ENCODE results near the gene ATP6V0E1.

- TF ChIP-seq POLR2AphosphoS5 (IDR thresholded peaks at IDR 0.05; ENCODE audit: insufficient read depth, low read depth, low read length): no peak
- TF ChIP-seq, protein P1, sequence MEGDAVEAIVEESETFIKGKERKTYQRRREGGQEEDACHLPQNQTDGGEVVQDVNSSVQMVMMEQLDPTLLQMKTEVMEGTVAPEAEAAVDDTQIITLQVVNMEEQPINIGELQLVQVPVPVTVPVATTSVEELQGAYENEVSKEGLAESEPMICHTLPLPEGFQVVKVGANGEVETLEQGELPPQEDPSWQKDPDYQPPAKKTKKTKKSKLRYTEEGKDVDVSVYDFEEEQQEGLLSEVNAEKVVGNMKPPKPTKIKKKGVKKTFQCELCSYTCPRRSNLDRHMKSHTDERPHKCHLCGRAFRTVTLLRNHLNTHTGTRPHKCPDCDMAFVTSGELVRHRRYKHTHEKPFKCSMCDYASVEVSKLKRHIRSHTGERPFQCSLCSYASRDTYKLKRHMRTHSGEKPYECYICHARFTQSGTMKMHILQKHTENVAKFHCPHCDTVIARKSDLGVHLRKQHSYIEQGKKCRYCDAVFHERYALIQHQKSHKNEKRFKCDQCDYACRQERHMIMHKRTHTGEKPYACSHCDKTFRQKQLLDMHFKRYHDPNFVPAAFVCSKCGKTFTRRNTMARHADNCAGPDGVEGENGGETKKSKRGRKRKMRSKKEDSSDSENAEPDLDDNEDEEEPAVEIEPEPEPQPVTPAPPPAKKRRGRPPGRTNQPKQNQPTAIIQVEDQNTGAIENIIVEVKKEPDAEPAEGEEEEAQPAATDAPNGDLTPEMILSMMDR (IDR thresholded peaks at IDR 0.05; ENCODE audit: extremely low read depth in 1 of 2, insufficient read depth in 1 of 2, low read depth in 1 of 2, low read length in 2 of 2): no peak
- no peak for TF ChIP-seq EZH2 (IDR thresholded peaks at IDR 0.05; ENCODE audit: borderline replicate concordance, low read depth, low read length, severe bottlenecking)
- TF ChIP-seq POLR2A (IDR thresholded peaks at IDR 0.05; ENCODE audit: low read depth, low read length): no peak
- no peak for TF ChIP-seq FOS (IDR thresholded peaks at IDR 0.05; ENCODE audit: borderline replicate concordance, insufficient read depth, low read length)
- TF ChIP-seq MAX (IDR thresholded peaks at IDR 0.05; ENCODE audit: insufficient read depth, insufficient read length): no peak
Measured at GRCh38 chr5:173028811-173029327, 45.3 kb downstream of the ATP6V0E1 start.

All from endothelial cell of umbilical vein (primary cell).